ENCODE measurements around the gene GPR141.
A peak's percentile ranks its signal among the peaks of the same experiment; 100 is the strongest.

GPR141 gene

DNA sequence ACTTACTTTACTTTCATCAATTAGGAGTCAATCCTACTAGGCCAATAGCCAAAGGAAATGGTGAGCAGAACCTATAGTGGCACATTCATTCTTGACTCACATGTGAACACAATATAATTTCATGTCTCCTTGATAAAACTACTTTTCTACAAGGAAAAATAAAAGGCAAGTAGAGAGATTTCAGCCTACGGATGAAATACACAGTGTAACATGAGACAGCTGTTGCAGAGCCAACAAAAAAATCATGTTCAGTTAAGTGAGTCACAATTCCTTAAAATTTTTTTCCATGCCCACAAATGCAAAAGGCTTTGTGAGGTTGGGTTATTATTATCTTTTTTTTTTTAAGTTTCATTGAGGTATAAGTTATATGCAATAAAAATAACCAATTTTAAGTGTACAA lies 54.8 kb downstream of the GPR141 start:
- DNase-seq, result no peak

- no peak for DNase-seq
Measured at GRCh38 chr7:37740398-37740797, 56.8 kb downstream of the GPR141 start.

DNA sequence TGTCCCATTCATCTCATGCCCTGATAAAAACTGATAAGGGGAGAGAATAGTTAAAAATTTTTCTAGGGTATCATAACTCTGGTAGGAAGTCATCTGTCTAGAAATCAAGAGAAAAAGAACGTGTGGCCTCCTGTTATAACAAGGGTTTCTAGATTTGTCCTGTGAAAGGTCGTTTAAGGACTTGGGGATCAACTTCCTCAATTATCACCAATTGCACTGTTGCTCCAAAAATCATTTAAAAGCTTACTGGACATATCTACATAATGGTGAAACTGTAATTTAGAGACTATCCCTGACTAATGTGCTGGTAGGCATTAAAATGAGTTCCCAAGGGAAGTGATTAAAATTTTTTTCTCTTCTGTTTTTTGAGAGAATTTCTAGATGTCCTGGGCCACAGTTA lies 58.2 kb downstream of the GPR141 start:
- DNase-seq, result no peak

DNA sequence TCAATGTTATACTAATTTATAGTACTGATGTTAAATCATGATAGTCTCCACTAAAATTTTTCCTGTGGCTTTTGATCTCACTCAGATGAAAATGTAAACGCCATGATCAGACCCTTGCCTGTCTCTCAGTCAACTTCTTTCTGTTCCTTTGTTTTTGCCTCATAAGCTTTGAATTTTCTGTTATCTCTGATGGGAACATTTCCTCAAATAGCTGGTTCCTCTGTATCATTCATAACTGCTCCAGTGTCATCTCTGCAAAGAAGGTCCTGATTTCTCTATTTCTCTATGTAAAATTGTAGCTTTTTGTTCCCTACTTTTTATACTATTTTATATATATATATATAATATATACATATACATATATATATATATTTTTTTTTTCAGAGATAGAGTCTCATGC lies 67.5 kb downstream of the GPR141 start:
- DNase-seq, result no peak

GRCh38 chr7:37753398-37754050 lies 70.0 kb downstream of the GPR141 start:
- no peak for DNase-seq

GRCh38 chr7:37756797-37757551 lies 73.4 kb downstream of the GPR141 start:
- no peak for DNase-seq

- no peak for DNase-seq
Measured at GRCh38 chr7:37757563-37757962, 74.0 kb downstream of the GPR141 start.

GRCh38 chr7:37758501-37759045 lies 75.0 kb downstream of the GPR141 start:
- DNase-seq, result no peak

DNA sequence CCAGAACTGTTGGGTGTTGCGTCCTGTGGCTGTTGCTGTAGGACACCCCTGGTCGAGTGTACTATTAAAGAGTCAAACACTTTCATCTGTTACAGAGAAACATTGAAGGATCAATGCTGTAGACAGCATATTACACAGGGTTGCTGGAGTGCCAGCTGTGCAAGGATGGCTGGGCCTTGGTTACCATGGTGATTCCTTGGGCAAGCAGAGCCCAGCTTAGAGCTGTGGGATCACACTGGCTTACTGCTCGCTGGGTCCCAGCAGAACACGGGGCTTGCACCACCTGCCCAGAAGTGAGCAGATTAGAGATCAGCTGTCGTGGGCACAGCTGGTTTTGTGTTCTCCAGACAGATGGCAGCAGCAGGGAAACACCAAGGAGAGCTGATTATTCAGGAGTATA lies 76.0 kb downstream of the GPR141 start:
- peak; percentile 43 to 45 for DNase-seq

- no peak for DNase-seq
Measured at GRCh38 chr7:37765421-37765829, 81.9 kb downstream of the GPR141 start.

DNA sequence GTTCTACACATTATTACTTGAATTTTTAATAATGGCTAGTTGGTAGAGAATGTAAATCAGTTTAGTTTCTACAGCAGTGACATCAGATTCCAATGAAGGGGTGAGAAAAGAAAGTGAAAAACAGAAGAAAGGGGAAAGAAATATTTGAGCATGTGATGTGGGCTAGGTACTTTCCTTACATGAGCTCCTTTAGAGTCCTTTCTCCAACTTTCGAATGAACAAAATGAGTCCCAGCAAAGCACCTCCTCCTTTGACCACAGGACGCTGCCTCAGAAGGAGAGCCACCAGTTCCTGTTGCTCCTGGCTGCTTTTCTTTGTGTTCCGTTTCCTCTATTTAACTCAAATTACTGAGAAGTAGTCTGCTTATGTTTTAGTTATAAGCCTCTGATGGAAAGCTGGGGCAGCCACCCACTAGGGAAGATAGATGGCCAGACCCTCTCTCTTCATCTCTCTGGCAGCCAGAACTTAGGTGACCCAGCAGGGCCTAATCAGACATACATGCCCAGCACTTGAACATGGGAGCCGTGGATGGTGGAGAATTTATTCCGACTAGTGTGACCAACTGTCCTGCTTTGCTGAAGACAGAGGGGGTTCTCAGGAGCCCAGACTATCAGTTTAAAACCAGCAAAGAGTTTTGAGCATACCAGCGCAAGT lies 82.4 kb downstream of the GPR141 start:
- DNase-seq, result no peak

DNA sequence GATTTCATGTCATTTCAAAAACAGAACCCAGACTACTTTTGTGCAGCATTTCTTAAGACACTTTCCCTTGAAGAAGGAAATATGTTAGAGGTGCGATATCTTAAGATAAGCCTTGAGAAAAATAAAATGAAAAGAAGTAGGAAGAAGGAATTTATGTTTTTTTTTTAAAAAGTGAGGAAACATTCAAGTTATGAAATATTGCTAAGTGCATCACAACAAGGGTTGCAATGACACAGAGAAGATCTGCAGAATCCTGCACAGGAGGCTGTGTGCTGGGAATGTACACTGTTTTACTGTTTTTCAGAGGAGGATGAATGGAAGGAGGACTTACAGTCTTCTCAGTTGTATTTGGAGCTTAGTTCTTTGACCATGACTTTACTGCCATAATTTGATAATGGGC lies 85.0 kb downstream of the GPR141 start:
- DNase-seq, result no peak

DNA sequence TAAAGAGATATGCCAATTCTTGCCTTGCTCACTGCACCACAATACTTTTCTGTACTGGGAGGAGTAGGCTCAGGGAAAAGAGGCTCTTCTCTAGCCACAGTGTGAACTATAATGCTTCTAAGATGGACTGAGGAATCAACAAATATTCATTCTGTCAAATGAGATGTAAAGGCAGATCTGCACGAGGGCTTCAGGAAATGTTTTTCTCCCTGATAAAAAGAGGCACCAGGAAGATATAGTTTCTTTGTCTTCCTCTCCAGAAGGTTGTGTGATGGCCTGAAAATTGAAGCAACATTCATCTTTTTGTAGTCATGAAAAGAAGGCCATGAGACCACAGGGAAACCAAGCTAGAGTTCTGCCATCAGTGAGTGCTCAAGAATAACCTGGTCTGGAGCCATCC lies 85.7 kb downstream of the GPR141 start:
- DNase-seq, result no peak

- no peak for DNase-seq
Measured at GRCh38 chr7:37769726-37770125, 86.2 kb downstream of the GPR141 start.

GRCh38 chr7:37770838-37771237 lies 87.3 kb downstream of the GPR141 start:
- no peak for DNase-seq

DNA sequence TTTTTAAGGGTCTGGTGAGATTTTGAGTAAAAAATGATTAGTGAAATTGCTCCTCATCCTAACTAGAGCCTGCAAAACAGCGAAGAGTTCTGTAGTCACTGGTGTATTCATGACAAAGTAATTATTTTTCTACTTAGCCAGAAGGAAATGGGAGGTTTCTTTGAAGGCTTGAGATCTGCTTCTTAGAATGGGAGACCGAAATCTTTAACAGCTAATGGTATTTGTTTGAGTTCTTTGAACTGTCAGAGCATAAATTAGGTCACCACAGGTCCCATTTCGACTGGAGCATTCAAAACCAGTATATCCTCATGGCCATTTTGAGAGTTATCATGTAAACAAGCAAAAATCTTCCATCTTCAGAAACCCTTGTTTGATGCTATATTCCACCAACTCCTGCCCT lies 87.8 kb downstream of the GPR141 start:
- no peak for DNase-seq

GRCh38 chr7:37771801-37772200 lies 88.2 kb downstream of the GPR141 start:
- no peak for DNase-seq

GRCh38 chr7:37775921-37776320 lies 92.4 kb downstream of the GPR141 start:
- DNase-seq, result no peak

GRCh38 chr7:37781156-37781555 lies 97.6 kb downstream of the GPR141 start:
- no peak for DNase-seq

DNA sequence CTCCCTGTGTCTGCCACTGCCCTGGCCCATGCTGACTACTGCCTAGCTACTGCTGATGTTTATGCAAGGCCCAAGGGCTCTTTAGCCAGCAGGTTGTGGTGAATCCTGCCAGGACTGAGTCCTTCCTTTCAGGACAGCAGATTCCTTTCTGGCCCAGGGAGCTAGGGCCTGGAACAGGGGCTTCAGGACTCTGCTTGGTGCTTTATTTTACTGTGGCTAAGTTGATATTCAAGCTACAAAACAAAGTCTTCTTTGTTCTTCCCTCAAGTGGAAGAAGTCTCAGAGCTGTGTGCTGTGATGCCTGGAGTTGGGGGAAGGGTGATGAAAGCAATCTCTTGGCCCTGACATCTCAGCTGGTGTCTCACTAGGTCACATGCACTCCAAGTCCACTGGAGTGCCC lies 98.6 kb downstream of the GPR141 start:
- DNase-seq, result no peak

DNA sequence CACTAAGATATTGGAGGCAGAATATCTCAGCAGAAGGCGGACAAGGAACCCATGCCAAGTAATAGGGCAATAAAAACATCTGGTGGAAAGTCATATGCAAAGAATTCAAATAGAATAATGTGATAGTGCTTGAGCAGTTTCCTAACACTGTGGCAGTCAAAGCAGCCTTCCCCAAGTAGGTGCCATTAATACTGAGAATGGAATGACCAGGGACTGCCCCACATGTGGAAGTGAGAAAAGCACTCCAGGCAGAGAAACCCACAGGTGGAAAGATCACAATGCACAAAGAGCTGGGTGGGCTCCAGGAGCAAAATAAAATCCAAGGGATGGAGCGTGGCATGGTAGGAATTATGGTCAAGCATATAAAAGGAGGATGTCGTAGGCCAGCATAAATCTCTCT lies 100.4 kb downstream of the GPR141 start:
- no peak for DNase-seq

DNA sequence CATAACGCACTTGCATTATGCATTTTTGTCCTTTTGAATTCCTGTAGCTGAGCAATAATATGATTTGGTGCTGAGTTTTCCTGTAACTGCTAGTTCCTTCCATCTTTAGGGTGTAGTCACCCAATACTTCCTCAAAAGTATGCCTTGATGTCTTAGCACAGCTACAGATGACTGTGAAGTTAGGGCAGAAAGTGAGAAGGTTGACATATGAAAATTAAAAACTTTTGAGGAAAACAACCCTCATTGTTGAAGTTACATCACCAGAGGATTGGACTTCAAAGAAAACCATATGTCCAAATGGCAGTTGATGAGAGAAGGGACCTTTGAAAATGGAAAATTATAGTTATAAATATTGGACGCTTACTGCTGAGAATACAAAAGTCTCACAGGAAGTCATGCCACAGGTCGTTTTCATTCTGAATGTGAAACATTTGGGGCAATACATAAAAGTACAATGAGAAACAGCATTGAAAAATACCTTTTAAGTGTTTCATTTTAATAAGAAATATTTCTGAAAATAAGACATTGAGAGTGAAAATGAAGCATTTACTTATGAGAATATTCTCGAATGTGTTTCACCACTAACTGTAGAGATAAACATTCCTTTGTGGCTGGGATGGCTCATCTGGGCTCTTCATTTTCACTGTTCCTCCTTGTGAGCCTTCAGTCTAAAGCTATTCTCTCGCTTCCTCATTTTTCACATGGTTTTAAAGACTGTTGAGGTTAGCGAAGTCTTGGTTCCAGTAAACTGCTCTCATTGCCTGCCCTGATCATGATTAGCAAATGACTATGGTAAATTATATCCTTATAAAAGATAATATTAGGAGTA lies 103.4 kb downstream of the GPR141 start:
- DNase-seq, result no peak
